Measurements from ENCODE around the gene TOX2. TPM values are rescaled to one million over a fixed set of nuclear protein-coding genes. Genes with fewer than 3 reads are reported as not detected.
A peak's percentile ranks its signal among the peaks of the same experiment; 100 is the strongest.

TOX2 gene
- total RNA-seq, 1 experiment from 2014 or later = 85.4 TPM

GRCh38 chr20:44115762-44116644 lies 201.4 kb downstream of the TOX2 start:
- in situ Hi-C loops (cut with HindIII; ENCODE audit: low pct_unique_long_range_greater_than_20kb, low sequenced_read_pairs) (no loop called here), intact Hi-C loops (cut with micrococcal nuclease; ENCODE audit: unreplicated experiment) (loop anchor here (1.0 kb wide), 1 partner anchor 74 kb away; no protein-coding TSS in a partner anchor)
- CTCF ChIA-PET = interaction anchor here (0.6 to 2.5 kb wide), 4 partner anchors 19 to 80 kb away, joined by 3 to 63 read pairs (median 4); no protein-coding TSS in a partner anchor
- no peak for DNase-seq (ENCODE audit: low read depth, low spot score)
- Histone ChIP-seq H3K4me1 (ENCODE audit: control insufficient read depth, insufficient read depth, low read length) (no peaks in the 10 kb centered on the region), H3K9me3 (ENCODE audit: control insufficient read depth, insufficient read depth, low read depth, low read length) (no peaks in the 10 kb centered on the region), H3K4me3 (ENCODE audit: low read depth in 2 of 2, low read length in 2 of 2) (no peak overlapping the region), H3K27ac (ENCODE audit: low read length) (no peak overlapping the region), H3K27me3 (ENCODE audit: control insufficient read depth, insufficient read depth, low read length) (no peaks in the 10 kb centered on the region), H3K36me3 (ENCODE audit: control insufficient read depth, insufficient read depth, low read length) (no peaks in the 10 kb centered on the region)
- POLR2A ChIA-PET = no interaction called here
- TF ChIP-seq POLR2AphosphoS5 (IDR thresholded peaks at IDR 0.05; ENCODE audit: low read depth, low read length) = no peak
- TF ChIP-seq TCF7L2 (IDR thresholded peaks at IDR 0.05; ENCODE audit: low read depth, low read length) = no peak
- BruUV-seq (replicated peaks) = no TSS peak
- peak; percentile 51 for ATAC-seq

- Histone ChIP-seq H3K9me3 (ENCODE audit: control insufficient read depth, insufficient read depth, low read depth, low read length) (no peaks in the 10 kb centered on the region), H3K4me3 (ENCODE audit: low read depth in 2 of 2, low read length in 2 of 2) (no peak overlapping the region), H3K27ac (ENCODE audit: low read length) (no peak overlapping the region), H3K27me3 (ENCODE audit: control insufficient read depth, insufficient read depth, low read length) (no peaks in the 10 kb centered on the region), H3K36me3 (ENCODE audit: control insufficient read depth, insufficient read depth, low read length) (no peaks in the 10 kb centered on the region), H3K4me1 (ENCODE audit: control insufficient read depth, insufficient read depth, low read length) (no peaks in the 10 kb centered on the region)
- TF ChIP-seq SIN3A (IDR thresholded peaks at IDR 0.05; ENCODE audit: borderline replicate concordance, insufficient read depth, low read depth, low read length) (no peak), POLR2AphosphoS5 (IDR thresholded peaks at IDR 0.05; ENCODE audit: low read depth, low read length) (no peak)
- DNase-seq (ENCODE audit: low read depth, low spot score) (no peak), ATAC-seq (no peak)
- no TSS peak for BruUV-seq (replicated peaks)
- in situ Hi-C loops (cut with HindIII; ENCODE audit: low pct_unique_long_range_greater_than_20kb, low sequenced_read_pairs) (no loop called here), intact Hi-C loops (cut with micrococcal nuclease; ENCODE audit: unreplicated experiment) (no loop called here)
- POLR2A ChIA-PET = no interaction called here
- CTCF ChIA-PET = interaction anchor here (0.6 to 2.5 kb wide), 5 partner anchors 17 to 521 kb away, joined by 3 to 63 read pairs (median 6); no protein-coding TSS in a partner anchor
Observed at GRCh38 chr20:44117296-44118184, 202.9 kb downstream of the TOX2 start.

- ChIA-PET CTCF (interaction anchor here (2.5 kb wide), 1 partner anchor 71 kb away, joined by 63 read pairs; no protein-coding TSS in a partner anchor), POLR2A (no interaction called here)
- DNase-seq (ENCODE audit: low read depth, low spot score) = no peak
- intact Hi-C loops (cut with micrococcal nuclease; ENCODE audit: unreplicated experiment) = no loop called here
- Histone ChIP-seq H3K4me3 (ENCODE audit: low read depth in 2 of 2, low read length in 2 of 2) (no peak overlapping the region), H3K4me1 (ENCODE audit: control insufficient read depth, insufficient read depth, low read length) (no peaks in the 10 kb centered on the region), H3K27ac (ENCODE audit: low read length) (no peak overlapping the region), H3K36me3 (ENCODE audit: control insufficient read depth, insufficient read depth, low read length) (no peaks in the 10 kb centered on the region), H3K27me3 (ENCODE audit: control insufficient read depth, insufficient read depth, low read length) (no peaks in the 10 kb centered on the region), H3K9me3 (ENCODE audit: control insufficient read depth, insufficient read depth, low read depth, low read length) (no peaks in the 10 kb centered on the region)
- in situ Hi-C loops (cut with HindIII; ENCODE audit: low pct_unique_long_range_greater_than_20kb, low sequenced_read_pairs) = no loop called here
- no TSS peak for BruUV-seq (replicated peaks)
- ATAC-seq = no peak
- TF ChIP-seq SIN3A (IDR thresholded peaks at IDR 0.05; ENCODE audit: borderline replicate concordance, insufficient read depth, low read depth, low read length) = no peak
- no peak for TF ChIP-seq REST (IDR thresholded peaks at IDR 0.05; ENCODE audit: insufficient read depth in 1 of 2, low read depth in 2 of 2, low read length in 1 of 2)
- no peak for TF ChIP-seq POLR2AphosphoS5 (IDR thresholded peaks at IDR 0.05; ENCODE audit: low read depth, low read length)
- no peak for TF ChIP-seq CTCF (IDR thresholded peaks at IDR 0.05)
- TF ChIP-seq TCF7L2 (IDR thresholded peaks at IDR 0.05; ENCODE audit: low read depth, low read length) = no peak
Observed at GRCh38 chr20:44118185-44119033, 203.8 kb downstream of the TOX2 start.

Data from Panc1 (cell line).